ENCODE results near the gene PRKN. TPM values are rescaled to one million over a fixed set of nuclear protein-coding genes. Genes with fewer than 3 reads are reported as not detected.

The PRKN gene
- total RNA-seq, 2 experiments from 2014 or later = 0.63 TPM; not detected in 1

DNA sequence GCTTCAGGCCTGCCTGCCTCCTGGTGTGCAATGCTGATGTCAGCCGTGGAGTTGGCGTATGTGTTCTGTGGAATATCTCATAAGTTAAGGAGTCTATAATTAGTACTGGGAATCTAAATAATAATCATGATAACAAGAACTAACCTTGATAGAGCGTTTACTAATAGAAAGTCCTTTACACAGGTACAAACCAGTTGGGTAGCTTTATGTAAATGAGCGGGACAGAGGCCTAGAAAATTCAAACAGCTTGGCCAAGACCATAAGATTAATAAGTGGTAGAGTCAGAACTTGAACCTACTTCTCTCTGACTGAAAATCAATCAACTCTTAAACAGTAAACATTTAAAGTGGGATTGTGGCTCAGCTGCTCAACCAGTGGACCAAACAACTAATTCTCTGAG, 882.8 kb downstream of the PRKN start:
- no peaks in the 10 kb centered on the region for H3K9me3 Mint-ChIP-seq (ENCODE audit: insufficient read depth)
- no peak overlapping the region for H3K4me3 Mint-ChIP-seq
- no peaks in the 10 kb centered on the region for H3K27me3 Mint-ChIP-seq (ENCODE audit: low read depth)
- no peak for DNase-seq
- H3K36me3 Mint-ChIP-seq (ENCODE audit: low read depth) = no peaks in the 10 kb centered on the region
- H3K4me1 Mint-ChIP-seq (ENCODE audit: low read depth) = no peaks in the 10 kb centered on the region
- ChIA-PET CTCF (no interaction called here), POLR2A (no interaction called here)
- no peak for ATAC-seq
- no peak overlapping the region for H3K27ac Mint-ChIP-seq

DNA sequence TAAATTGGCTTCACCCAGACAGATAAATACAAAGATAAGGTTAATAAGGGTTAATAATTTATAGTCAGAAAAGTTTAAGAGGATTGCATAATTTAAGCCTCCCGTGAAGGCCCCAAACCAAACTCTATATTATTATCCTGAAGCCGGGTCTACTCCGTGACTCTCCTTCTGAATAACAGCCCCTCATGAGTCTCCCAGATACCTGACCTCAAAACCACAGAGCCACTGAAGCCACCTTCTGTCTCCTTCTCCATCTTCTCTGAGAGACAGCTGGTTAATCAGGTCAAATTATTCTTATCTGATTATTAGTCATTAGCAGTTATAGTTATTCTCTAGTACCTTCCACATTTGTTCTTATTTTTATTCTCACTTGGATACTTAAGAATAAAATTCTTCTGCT, 884.5 kb downstream of the PRKN start:
- Mint-ChIP-seq H3K27ac (no peak overlapping the region), H3K4me3 (no peak overlapping the region), H3K27me3 (ENCODE audit: low read depth) (no peaks in the 10 kb centered on the region), H3K36me3 (ENCODE audit: low read depth) (no peaks in the 10 kb centered on the region), H3K4me1 (ENCODE audit: low read depth) (no peaks in the 10 kb centered on the region), H3K9me3 (ENCODE audit: insufficient read depth) (no peaks in the 10 kb centered on the region)
- no peak for DNase-seq
- POLR2A ChIA-PET = no interaction called here
- CTCF ChIA-PET = no interaction called here
- ATAC-seq = no peak

DNA sequence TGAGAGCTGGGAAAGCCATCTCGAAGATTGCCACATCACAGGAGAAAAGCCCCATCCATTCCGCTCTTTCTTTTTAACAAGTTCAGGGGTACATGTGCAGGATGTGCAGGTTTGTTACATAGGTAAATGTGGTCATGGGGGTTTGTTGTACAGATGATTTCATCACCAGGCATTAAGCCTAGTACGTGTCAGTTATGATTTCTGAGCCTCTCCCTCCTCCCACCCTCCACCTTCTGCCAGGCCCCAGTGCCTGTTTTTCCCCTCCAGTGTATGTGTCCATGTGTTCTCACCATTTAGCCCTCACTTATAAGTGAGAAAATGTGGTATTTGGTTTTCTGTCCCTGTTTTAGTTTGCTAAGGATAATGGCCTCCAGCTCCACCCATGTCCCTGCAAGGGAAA, 887.2 kb downstream of the PRKN start:
- Mint-ChIP-seq H3K36me3 (ENCODE audit: low read depth) (no peaks in the 10 kb centered on the region), H3K27me3 (ENCODE audit: low read depth) (no peaks in the 10 kb centered on the region), H3K4me1 (ENCODE audit: low read depth) (no peaks in the 10 kb centered on the region), H3K4me3 (no peak overlapping the region), H3K27ac (no peak overlapping the region), H3K9me3 (ENCODE audit: insufficient read depth) (no peaks in the 10 kb centered on the region)
- DNase-seq (no peak), ATAC-seq (no peak)
- POLR2A ChIA-PET = no interaction called here
- CTCF ChIA-PET = no interaction called here

DNA sequence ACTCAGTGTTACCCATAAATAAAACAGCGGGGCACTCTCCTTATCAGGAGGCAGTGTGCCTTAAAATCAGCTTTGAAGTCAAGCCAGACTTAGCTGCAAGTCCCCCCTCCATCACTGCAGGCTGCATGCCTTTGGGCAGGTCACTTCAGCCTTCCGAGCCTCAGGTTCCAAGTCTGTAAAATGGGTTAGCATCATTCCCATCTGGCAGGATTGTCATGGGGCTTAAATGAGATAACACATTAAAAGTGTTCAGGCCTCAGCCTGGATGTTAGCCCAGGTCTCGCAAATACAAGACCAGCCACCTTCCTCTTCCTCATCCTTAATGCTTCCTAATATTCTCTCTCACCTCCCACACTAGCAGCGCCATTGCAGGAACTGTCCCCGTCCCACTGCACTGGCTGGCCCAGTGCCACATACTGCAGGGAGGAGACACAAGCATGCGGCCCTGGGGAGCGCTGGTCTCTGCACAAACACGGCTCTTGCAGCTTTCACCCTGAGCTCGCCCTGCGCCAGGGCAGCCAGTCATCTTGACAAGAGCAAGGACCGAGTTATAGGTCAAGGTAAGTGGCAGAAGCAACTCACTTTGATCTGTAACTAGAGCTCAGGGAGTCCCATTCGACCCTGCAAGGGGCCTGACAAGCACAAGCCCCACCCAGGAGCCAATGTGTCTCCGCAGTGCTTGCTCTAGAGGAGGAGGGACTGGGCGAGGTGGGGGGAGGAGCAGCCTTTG, 889.1 kb downstream of the PRKN start:
- no peak overlapping the region for H3K27ac Mint-ChIP-seq
- no peaks in the 10 kb centered on the region for H3K36me3 Mint-ChIP-seq (ENCODE audit: low read depth)
- H3K4me1 Mint-ChIP-seq (ENCODE audit: low read depth) = no peaks in the 10 kb centered on the region
- no peaks in the 10 kb centered on the region for H3K27me3 Mint-ChIP-seq (ENCODE audit: low read depth)
- H3K9me3 Mint-ChIP-seq (ENCODE audit: insufficient read depth) = no peaks in the 10 kb centered on the region
- ChIA-PET CTCF (no interaction called here), POLR2A (no interaction called here)
- ATAC-seq (no peak), DNase-seq (no peak)
- H3K4me3 Mint-ChIP-seq = no peak overlapping the region

DNA sequence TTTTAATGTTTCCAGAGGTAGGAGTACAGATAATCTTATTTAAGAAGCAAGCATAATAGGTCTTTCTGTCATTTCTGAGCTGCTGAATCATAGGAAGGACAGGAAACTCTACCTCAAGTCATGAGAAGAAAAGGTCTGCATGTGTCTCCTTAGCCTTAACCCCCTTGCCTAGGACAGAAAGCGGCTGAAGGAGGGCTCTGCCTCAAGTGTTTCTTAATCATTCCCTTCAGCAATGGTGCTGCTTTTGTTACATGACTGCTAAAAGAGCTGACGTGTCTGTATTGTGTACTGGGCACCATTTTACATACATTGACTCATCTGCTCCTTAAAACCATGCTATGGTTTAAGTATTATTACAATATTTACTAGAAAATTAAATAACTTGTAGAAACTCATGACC, 889.7 kb downstream of the PRKN start:
- H3K36me3 Mint-ChIP-seq (ENCODE audit: low read depth) = no peaks in the 10 kb centered on the region
- H3K27ac Mint-ChIP-seq = no peak overlapping the region
- no peak overlapping the region for H3K4me3 Mint-ChIP-seq
- no peaks in the 10 kb centered on the region for H3K27me3 Mint-ChIP-seq (ENCODE audit: low read depth)
- DNase-seq (no peak), ATAC-seq (no peak)
- H3K9me3 Mint-ChIP-seq (ENCODE audit: insufficient read depth) = no peaks in the 10 kb centered on the region
- CTCF ChIA-PET = no interaction called here
- H3K4me1 Mint-ChIP-seq (ENCODE audit: low read depth) = no peaks in the 10 kb centered on the region
- POLR2A ChIA-PET = no interaction called here

DNA sequence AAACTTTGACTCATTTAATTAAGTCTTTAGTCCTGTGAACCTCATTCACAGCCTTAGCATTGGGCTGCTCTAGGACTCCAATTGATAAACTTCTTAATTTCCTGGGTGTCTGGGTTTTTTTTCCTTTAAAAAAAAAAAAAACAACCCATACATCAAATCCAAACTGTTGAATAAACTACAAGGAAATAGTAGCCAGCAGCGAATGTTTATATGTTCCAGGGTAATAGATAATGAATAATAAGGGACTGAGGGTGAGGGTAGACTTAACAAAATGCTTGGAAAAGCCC, 890.2 kb downstream of the PRKN start:
- DNase-seq (no peak), ATAC-seq (no peak)
- Mint-ChIP-seq H3K4me1 (ENCODE audit: low read depth) (no peaks in the 10 kb centered on the region), H3K27ac (no peak overlapping the region), H3K27me3 (ENCODE audit: low read depth) (no peaks in the 10 kb centered on the region), H3K4me3 (no peak overlapping the region), H3K36me3 (ENCODE audit: low read depth) (no peaks in the 10 kb centered on the region), H3K9me3 (ENCODE audit: insufficient read depth) (no peaks in the 10 kb centered on the region)
- ChIA-PET CTCF (no interaction called here), POLR2A (no interaction called here)

DNA sequence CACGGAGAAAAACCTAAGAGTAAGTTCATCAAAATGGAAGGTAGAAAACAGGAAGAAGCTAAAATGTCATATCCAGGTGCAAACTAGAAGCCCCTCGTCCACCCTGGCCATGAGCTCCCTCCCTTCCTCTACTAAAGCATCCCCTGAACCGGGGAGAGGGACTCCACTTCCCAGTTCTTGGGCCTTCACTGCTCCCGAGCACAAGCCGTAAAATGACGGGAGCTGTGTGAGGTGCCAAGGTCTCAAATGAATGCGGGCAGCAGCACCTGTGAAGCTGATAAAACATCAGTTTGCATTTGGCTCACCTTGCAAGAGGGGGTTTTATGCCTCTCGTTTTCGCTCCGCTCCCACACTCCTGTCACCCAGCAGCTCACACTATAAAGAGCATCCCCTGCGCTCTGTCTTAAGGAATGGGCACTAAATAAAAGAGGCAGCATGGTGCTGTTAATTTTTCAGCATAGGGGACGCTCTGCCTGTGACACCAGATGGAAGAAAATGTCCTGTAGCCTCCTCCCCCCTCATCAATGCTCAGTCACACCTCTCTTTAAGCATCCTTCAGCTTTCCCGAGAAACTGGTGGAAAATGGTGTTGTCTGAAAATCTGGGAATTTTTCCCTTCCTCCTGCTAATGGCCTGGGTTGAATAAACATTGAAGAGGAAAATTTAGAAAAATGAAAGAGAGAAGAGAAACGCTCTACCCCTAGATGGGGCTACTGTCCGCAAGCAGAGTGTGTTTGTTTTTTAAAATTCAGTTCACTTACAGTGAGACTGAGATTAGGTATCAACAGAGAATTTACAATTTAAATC, 890.7 kb downstream of the PRKN start:
- Mint-ChIP-seq H3K4me1 (ENCODE audit: low read depth) (no peaks in the 10 kb centered on the region), H3K27ac (no peak overlapping the region), H3K9me3 (ENCODE audit: insufficient read depth) (no peaks in the 10 kb centered on the region), H3K27me3 (ENCODE audit: low read depth) (no peaks in the 10 kb centered on the region), H3K4me3 (no peak overlapping the region), H3K36me3 (ENCODE audit: low read depth) (no peaks in the 10 kb centered on the region)
- no peak for DNase-seq
- ChIA-PET CTCF (no interaction called here), POLR2A (no interaction called here)
- no peak for ATAC-seq

DNA sequence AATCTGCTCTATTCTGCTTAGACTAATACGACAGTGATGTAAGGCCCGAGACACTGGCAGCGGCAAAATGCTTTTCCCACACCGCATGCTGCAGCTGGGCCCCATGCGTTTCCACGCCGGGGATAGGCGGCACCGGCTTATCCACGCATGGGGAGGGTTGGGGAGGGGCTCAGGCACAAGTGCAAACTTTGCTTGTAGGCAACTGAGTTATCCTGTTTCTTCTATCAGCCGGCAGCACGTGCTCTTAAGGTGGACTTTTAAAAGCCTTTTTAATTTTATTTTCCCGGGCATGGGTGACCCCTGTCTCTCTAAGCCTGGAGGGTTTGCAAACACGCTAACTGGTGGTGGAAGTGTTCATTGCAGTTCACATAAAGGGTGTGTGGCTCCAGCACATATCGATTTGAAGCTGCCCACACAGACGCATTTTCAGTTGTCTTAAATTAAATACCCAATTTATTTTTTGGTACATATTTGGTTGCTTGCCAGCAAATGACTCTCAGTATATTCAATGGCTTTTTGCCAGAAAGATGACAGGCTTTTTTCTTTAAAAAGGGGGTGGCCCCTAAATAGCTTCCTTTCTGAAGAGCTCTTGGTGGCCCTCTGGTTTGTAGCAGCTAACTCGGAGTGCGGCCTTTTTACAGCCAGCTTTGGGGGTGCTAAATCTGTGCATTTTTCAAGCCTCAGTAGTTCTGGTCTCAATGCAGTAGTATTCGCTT, 891.9 kb downstream of the PRKN start:
- H3K27ac Mint-ChIP-seq = no peak overlapping the region
- H3K9me3 Mint-ChIP-seq (ENCODE audit: insufficient read depth) = no peaks in the 10 kb centered on the region
- H3K36me3 Mint-ChIP-seq (ENCODE audit: low read depth) = no peaks in the 10 kb centered on the region
- no peaks in the 10 kb centered on the region for H3K27me3 Mint-ChIP-seq (ENCODE audit: low read depth)
- CTCF ChIA-PET = no interaction called here
- no peaks in the 10 kb centered on the region for H3K4me1 Mint-ChIP-seq (ENCODE audit: low read depth)
- ATAC-seq (no peak), DNase-seq (no peak)
- H3K4me3 Mint-ChIP-seq = no peak overlapping the region
- POLR2A ChIA-PET = no interaction called here

DNA sequence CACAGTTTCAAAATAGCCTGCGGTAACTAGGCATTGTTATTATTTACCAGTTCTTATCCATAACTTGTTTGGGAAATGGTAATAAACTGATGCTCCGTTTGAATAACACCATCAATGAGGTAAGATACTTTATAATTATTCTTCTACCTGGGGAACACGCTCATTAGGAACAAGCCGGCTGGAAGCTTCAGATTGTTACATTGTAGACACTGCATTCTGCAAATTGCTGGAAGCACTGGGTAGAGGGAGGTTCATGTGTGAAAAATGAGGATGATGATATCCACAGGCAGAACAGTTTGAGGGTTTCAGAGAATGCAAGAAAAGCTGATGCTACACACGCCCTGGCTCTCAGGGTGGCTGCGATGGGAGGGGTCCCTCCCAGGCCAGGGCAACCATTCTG, 893.1 kb downstream of the PRKN start:
- ChIA-PET POLR2A (no interaction called here), CTCF (no interaction called here)
- H3K4me1 Mint-ChIP-seq (ENCODE audit: low read depth) = peaks cover 2% of the 10 kb centered on the region
- no peaks in the 10 kb centered on the region for H3K9me3 Mint-ChIP-seq (ENCODE audit: insufficient read depth)
- DNase-seq (no peak), ATAC-seq (no peak)
- H3K27me3 Mint-ChIP-seq (ENCODE audit: low read depth) = no peaks in the 10 kb centered on the region
- no peaks in the 10 kb centered on the region for H3K36me3 Mint-ChIP-seq (ENCODE audit: low read depth)
- no peak overlapping the region for H3K4me3 Mint-ChIP-seq
- no peak overlapping the region for H3K27ac Mint-ChIP-seq

DNA sequence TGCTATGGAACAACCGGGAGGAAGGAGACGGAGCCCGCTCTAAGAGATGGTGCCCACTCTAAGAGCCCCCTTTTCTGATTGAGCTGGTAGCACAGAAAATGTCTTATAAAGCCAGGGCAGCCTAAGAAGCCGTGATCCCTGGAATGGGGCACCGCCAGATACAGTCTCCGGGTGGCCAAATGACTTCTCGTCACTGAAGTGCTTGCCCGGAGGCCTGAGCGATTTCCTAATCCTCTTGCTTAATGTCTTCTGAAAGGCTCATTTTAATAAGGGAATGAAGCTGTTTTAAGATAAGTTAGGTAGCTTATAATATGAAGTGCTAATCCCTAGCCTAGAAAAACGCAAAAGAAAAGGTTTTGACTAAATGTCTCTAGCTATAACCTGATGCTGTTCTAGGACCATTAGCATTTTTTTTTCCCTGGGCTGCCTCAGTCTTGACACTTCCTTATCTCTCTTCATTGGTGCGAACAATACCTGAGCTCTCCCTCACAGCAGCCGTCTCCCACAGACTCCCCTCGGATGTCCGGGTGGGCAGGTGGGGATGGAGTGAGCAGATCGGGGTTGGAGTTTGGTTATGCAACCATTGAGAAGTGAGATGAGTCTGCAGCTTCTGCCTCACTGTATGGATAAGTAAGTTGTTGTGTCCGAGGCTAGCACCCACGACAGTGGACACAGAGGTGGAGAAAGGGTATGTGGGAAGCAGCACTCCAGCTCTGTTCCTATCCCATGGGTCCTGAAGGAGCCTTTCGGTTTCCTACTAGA, 894.3 kb downstream of the PRKN start:
- Mint-ChIP-seq H3K9me3 (ENCODE audit: insufficient read depth) (no peaks in the 10 kb centered on the region), H3K27ac (no peak overlapping the region), H3K4me1 (ENCODE audit: low read depth) (peaks cover 7% of the 10 kb centered on the region), H3K27me3 (ENCODE audit: low read depth) (no peaks in the 10 kb centered on the region), H3K4me3 (no peak overlapping the region), H3K36me3 (ENCODE audit: low read depth) (no peaks in the 10 kb centered on the region)
- POLR2A ChIA-PET = no interaction called here
- ATAC-seq (no peak), DNase-seq (no peak)
- CTCF ChIA-PET = no interaction called here

DNA sequence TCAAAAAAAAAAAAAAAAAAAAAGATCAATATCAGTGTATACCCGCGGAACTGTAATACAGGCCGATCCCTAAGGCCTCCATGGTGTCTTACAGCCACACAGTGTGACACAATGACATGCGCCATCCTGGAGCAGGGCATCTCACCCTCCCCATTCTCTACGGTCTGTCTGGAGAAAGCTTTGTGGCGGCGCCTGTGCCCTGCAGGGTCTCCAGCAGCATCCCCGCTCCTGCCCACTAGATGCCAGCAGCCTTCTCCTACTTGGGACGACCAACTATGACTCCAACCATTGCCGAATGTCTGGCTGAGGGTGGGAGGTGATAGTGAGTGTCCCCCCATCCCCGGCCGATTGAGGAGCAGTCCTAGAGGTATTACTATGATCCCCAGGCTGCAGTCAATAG, 894.9 kb downstream of the PRKN start:
- ATAC-seq (no peak), DNase-seq (no peak)
- Mint-ChIP-seq H3K27ac (no peak overlapping the region), H3K4me1 (ENCODE audit: low read depth) (peaks cover 7% of the 10 kb centered on the region), H3K9me3 (ENCODE audit: insufficient read depth) (no peaks in the 10 kb centered on the region), H3K36me3 (ENCODE audit: low read depth) (no peaks in the 10 kb centered on the region), H3K4me3 (no peak overlapping the region), H3K27me3 (ENCODE audit: low read depth) (no peaks in the 10 kb centered on the region)
- CTCF ChIA-PET = no interaction called here
- POLR2A ChIA-PET = no interaction called here

Data from activated CD8-positive, alpha-beta T cell treated with anti-CD3 and anti-CD28 coated beads, Interleukin-2, amount 10 ng/mL, durations not matched to agents 7 days and 5 days (primary cell).